Measurements from ENCODE around the gene LGR5. TPM values are rescaled to one million over a fixed set of nuclear protein-coding genes. Genes with fewer than 3 reads are reported as not detected.

Gene LGR5
- total and polyA plus RNA-seq, 2 donors (not counting 3 experiments of a cell fraction or from before 2014, with no cell fraction given) = not detected

GRCh38 chr12:71599210-71599609 lies 159.6 kb downstream of the LGR5 start:
- ChIA-PET POLR2A (no interaction called here), CTCF (interaction anchor here (0.7 kb wide), 1 partner anchor 37 kb away, joined by 3 read pairs; no protein-coding TSS in a partner anchor)
- intact Hi-C loops (cut with micrococcal nuclease) = no loop called here
- Histone ChIP-seq H3K9ac (replicated peaks; ENCODE audit: extremely low read depth, insufficient read depth, low read length) (no peak overlapping the region), H3K4me1 (ENCODE audit: control insufficient read depth, extremely low read depth, insufficient read depth, low read length) (no peaks in the 10 kb centered on the region), H3K27ac (ENCODE audit: insufficient read depth, low read depth, low read length) (no peak overlapping the region), H3K79me2 (ENCODE audit: control insufficient read depth, insufficient read depth, low read length) (no peaks in the 10 kb centered on the region), H3K4me2 (ENCODE audit: insufficient read depth, low read length) (no peak overlapping the region), H3K9me1 (replicated peaks; ENCODE audit: control insufficient read depth, extremely low read depth, insufficient read depth, low read length) (no peaks in the 10 kb centered on the region), H3K27me3 (ENCODE audit: control insufficient read depth in 2 of 2, insufficient read depth in 2 of 2, low read length in 2 of 2) (peaks cover 2 to 16% of the 10 kb centered on the region in 2 experiments), H3K4me3 (replicated peaks in 1 of 3; ENCODE audit: insufficient read depth in 1 of 3, low read depth in 1 of 3, low read length in 3 of 3) (no peak overlapping the region), H4K20me1 (replicated peaks; ENCODE audit: control insufficient read depth, extremely low read depth, insufficient read depth, low read length) (no peaks in the 10 kb centered on the region), H3K9me3 (replicated peaks; ENCODE audit: control insufficient read depth, insufficient read depth, low read length) (no peaks in the 10 kb centered on the region), H3K36me3 (ENCODE audit: control insufficient read depth in 2 of 2, extremely low read depth in 1 of 2, insufficient read depth in 2 of 2, low read length in 2 of 2) (no peaks in the 10 kb centered on the region), H2AFZ (ENCODE audit: low read depth, low read length) (no peak overlapping the region)
- DNase-seq (ENCODE audit: low read depth, low spot score) (no peak), FAIRE-seq (no peak)
- no TSS peak for BruUV-seq (replicated peaks)
- dilution Hi-C loops (cut with MboI; ENCODE audit: extremely low pct_ligation_motif_present, low sequenced_read_pairs) = no loop called here
- no peak for TF ChIP-seq GATA2 (IDR thresholded peaks at IDR 0.05; ENCODE audit: insufficient read depth, insufficient read length, low read depth, low read length)
- TF ChIP-seq EZH2 (IDR thresholded peaks at IDR 0.05; ENCODE audit: borderline replicate concordance, low read depth, low read length, severe bottlenecking) = no peak
- no peak for TF ChIP-seq MYC (IDR thresholded peaks at IDR 0.05; ENCODE audit: low read depth, low read length)
- TF ChIP-seq MAX (IDR thresholded peaks at IDR 0.05; ENCODE audit: insufficient read depth, insufficient read length) = no peak
- TF ChIP-seq CTCF (IDR thresholded peaks at IDR 0.05; ENCODE audit: extremely low read depth in 1 of 2, insufficient read depth in 1 of 2, low read depth in 1 of 2, low read length in 2 of 2) = no peak
- no peak for TF ChIP-seq POLR2AphosphoS5 (IDR thresholded peaks at IDR 0.05; ENCODE audit: insufficient read depth, low read depth, low read length)
- no peak for TF ChIP-seq POLR2A (IDR thresholded peaks at IDR 0.05; ENCODE audit: low read depth, low read length)
- no peak for TF ChIP-seq FOS (IDR thresholded peaks at IDR 0.05; ENCODE audit: borderline replicate concordance, insufficient read depth, low read length)

Measured in endothelial cell of umbilical vein (primary cell).